H9 (cell line): ENCODE measurements around the gene YY1. TPM values are rescaled to one million over a fixed set of nuclear protein-coding genes. Genes with fewer than 3 reads are reported as not detected.

Source experiments
- DNase-seq: peaks from one replicate; pipeline ENCODE4 v3.0.0-alpha.2; 2017
- H2AFZ ChIP-seq: one replicate; pipeline ENCODE4 v1.6.1; 2013; ENCODE audit warnings: mild to moderate bottlenecking, low read length, control low read depth, moderate library complexity
- H2AK5ac ChIP-seq: 2 replicates; pipeline ENCODE4 v1.6.1; 2013; ENCODE audit warnings: low read length, control low read depth, mixed read lengths; ENCODE audit not compliant: insufficient read length
- H2BK120ac ChIP-seq: one replicate; pipeline ENCODE4 v1.6.1; 2013; ENCODE audit warnings: low read depth, mild to moderate bottlenecking, low read length, control low read depth, inconsistent platforms; ENCODE audit not compliant: poor library complexity, severe bottlenecking
- H2BK12ac ChIP-seq: 2 replicates; pipeline ENCODE4 v1.6.1; 2013; ENCODE audit warnings: low read length, control low read depth, mixed read lengths, low read depth; ENCODE audit not compliant: insufficient read length
- H2BK15ac ChIP-seq: 2 replicates; pipeline ENCODE4 v1.6.1; 2013; ENCODE audit warnings: low read depth, low read length, control low read depth
- H2BK20ac ChIP-seq: one replicate; pipeline ENCODE4 v1.6.1; 2013; ENCODE audit warnings: low read depth, mild to moderate bottlenecking, low read length, control low read depth, inconsistent platforms; ENCODE audit not compliant: poor library complexity, severe bottlenecking
- H2BK5ac ChIP-seq: 2 replicates; pipeline ENCODE4 v1.6.1; 2013; ENCODE audit warnings: low read length, control low read depth, mixed read lengths; ENCODE audit not compliant: insufficient read length
- H3K14ac ChIP-seq: 2 replicates; pipeline ENCODE4 v1.6.1; 2013; ENCODE audit warnings: low read length, control low read depth; ENCODE audit not compliant: insufficient read depth
- H3K18ac ChIP-seq: 2 replicates; pipeline ENCODE4 v1.6.1; 2013; ENCODE audit warnings: low read depth, mild to moderate bottlenecking, mixed read lengths, low read length, control low read depth; ENCODE audit not compliant: insufficient read length
- H3K23ac ChIP-seq: 2 replicates; pipeline ENCODE4 v1.6.1; 2013; ENCODE audit warnings: low read length, control low read depth, mixed read lengths, low read depth; ENCODE audit not compliant: insufficient read length
- H3K23me2 ChIP-seq: 2 replicates; pipeline ENCODE4 v1.6.1; 2013; ENCODE audit warnings: low read depth, mild to moderate bottlenecking, mixed read lengths, low read length, control low read depth; ENCODE audit not compliant: insufficient read length, poor library complexity, severe bottlenecking
- H3K27ac ChIP-seq: 2 replicates; pipeline ENCODE4 v1.5.1; 2013; ENCODE audit warnings: low read length, control low read depth, mixed read lengths, low read depth; ENCODE audit not compliant: insufficient read length
- H3K27me3 ChIP-seq: 2 replicates; pipeline ENCODE4 v1.6.1; 2013; ENCODE audit warnings: low read length, control low read depth, inconsistent platforms; ENCODE audit not compliant: insufficient read depth
- H3K4ac ChIP-seq: 2 replicates; pipeline ENCODE4 v1.6.1; 2013; ENCODE audit warnings: low read depth, mild to moderate bottlenecking, control low read depth, inconsistent platforms, low read length, moderate library complexity
- H3K4me1 ChIP-seq: 2 replicates; pipeline ENCODE4 v1.6.1; 2013; ENCODE audit warnings: low read length, control low read depth, inconsistent platforms; ENCODE audit not compliant: insufficient read depth
- H3K4me2 ChIP-seq: 2 replicates; pipeline ENCODE4 v1.6.1; 2013; ENCODE audit warnings: low read length, control low read depth, mixed read lengths; ENCODE audit not compliant: insufficient read length, insufficient read depth
- H3K56ac ChIP-seq: 2 replicates; pipeline ENCODE4 v1.6.1; 2013; ENCODE audit warnings: low read depth, mild to moderate bottlenecking, mixed read lengths, low read length, control low read depth; ENCODE audit not compliant: insufficient read length
- H3K79me1 ChIP-seq: 2 replicates; pipeline ENCODE4 v1.6.1; 2013; ENCODE audit warnings: low read depth, mild to moderate bottlenecking, moderate library complexity, low read length, control low read depth, inconsistent platforms; ENCODE audit not compliant: insufficient read depth, poor library complexity, severe bottlenecking
- H3K79me2 ChIP-seq: 2 replicates; pipeline ENCODE4 v1.6.1; 2013; ENCODE audit warnings: low read length, control low read depth, inconsistent platforms; ENCODE audit not compliant: insufficient read depth
- H3K9ac ChIP-seq: 2 replicates; pipeline ENCODE4 v1.6.1; 2013; ENCODE audit warnings: low read length, control low read depth, mixed read lengths; ENCODE audit not compliant: insufficient read length; ENCODE audit errors: extremely low read depth
- H3K9me3 ChIP-seq: one replicate; pipeline ENCODE4 v1.6.1; 2013; ENCODE audit warnings: low read depth, low read length, inconsistent platforms; ENCODE audit not compliant: control insufficient read depth
- H3T11ph ChIP-seq: one replicate; pipeline ENCODE4 v1.6.1; 2013; ENCODE audit warnings: mild to moderate bottlenecking, low read length, control low read depth, inconsistent platforms
- H4K20me1 ChIP-seq: one replicate; pipeline ENCODE4 v1.6.1; 2013; ENCODE audit not compliant: control insufficient read depth, insufficient read length, insufficient read depth
- H4K5ac ChIP-seq: 2 replicates; pipeline ENCODE4 v1.6.1; 2013; ENCODE audit warnings: low read depth, mild to moderate bottlenecking, mixed read lengths, low read length, control low read depth; ENCODE audit not compliant: insufficient read length
- H4K8ac ChIP-seq: replicated peaks from 2 replicates; pipeline ENCODE4 v1.6.1; 2013; ENCODE audit warnings: low read length, control low read depth, mixed read lengths, low read depth; ENCODE audit not compliant: insufficient read length
- H4K91ac ChIP-seq: 2 replicates; pipeline ENCODE4 v1.6.1; 2013; ENCODE audit warnings: low read depth, mild to moderate bottlenecking, moderate library complexity, mixed read lengths, low read length, control low read depth; ENCODE audit not compliant: insufficient read length
- H3K27ac Mint-ChIP-seq, 3 experiments: 2 replicates in 2 of 3; 3 replicates in 1 of 3; pipeline ENCODE4 v1.8.0; 2020 to 2021; ENCODE audit warnings: mixed read lengths in 3 of 3, mild to moderate bottlenecking in 1 of 3, moderate library complexity in 1 of 3
- H3K27me3 Mint-ChIP-seq: 2 replicates; pipeline ENCODE4 v1.8.0; 2021; ENCODE audit warnings: low read depth, mild to moderate bottlenecking, moderate library complexity, mixed read lengths
- H3K36me3 Mint-ChIP-seq, 3 experiments: 2 replicates in 2 of 3; 3 replicates in 1 of 3; pipeline ENCODE4 v1.8.0; 2020 to 2021; ENCODE audit warnings: low read depth in 3 of 3, mixed read lengths in 3 of 3; ENCODE audit not compliant: insufficient read depth in 1 of 3
- H3K4me1 Mint-ChIP-seq, 2 experiments: 2 replicates each; pipeline ENCODE4 v1.8.0; 2020; ENCODE audit warnings: mixed read lengths in 2 of 2
- H3K4me3 Mint-ChIP-seq, 2 experiments: 2 replicates in 1 of 2; 3 replicates in 1 of 2; pipeline ENCODE4 v1.8.0; 2020 to 2021; ENCODE audit warnings: mild to moderate bottlenecking in 2 of 2, mixed read lengths in 2 of 2, moderate library complexity in 1 of 2
- H3K9me3 Mint-ChIP-seq, 2 experiments: 2 replicates in 1 of 2; 3 replicates in 1 of 2; pipeline ENCODE4 v1.8.0; 2020; ENCODE audit warnings: mild to moderate bottlenecking in 2 of 2, mixed read lengths in 2 of 2, moderate library complexity in 1 of 2
- WGBS: extraction: QIAGEN DNeasy Blood & Tissue Kit; methylation state at CpG from one replicate; pipeline ENCODE4 v1.1.7; 2013; ENCODE audit warnings: missing lambda C conversion rate, low lambda C conversion rate, mixed read lengths; ENCODE audit not compliant: insufficient read length; ENCODE audit errors: extremely low coverage; 5-methylcytosine and 5-hydroxymethylcytosine counted together
- total RNA-seq: library from RNA; stranded (reverse); gene quantifications from 2 replicates; pipeline ENCODE4 v1.2.1, GENCODE V29; 2021
- TF ChIP-seq, protein P1 (sequence below): fragments of 200-600 bp; sonication (generic); conservative IDR thresholded peaks from 3 replicates; pipeline ENCODE4 v1.8.0; 2021; ENCODE audit warnings: antibody characterized with exemption, mild to moderate bottlenecking

Gene YY1
- total RNA-seq, 1 experiment from 2014 or later, result 103 TPM

GRCh38 chr14:100243020-100243419, 4.1 kb downstream of the YY1 start:
- DNase-seq, result no peak
- no CpG with 5 or more reads among the region's 3 CpGs for WGBS
- no peak overlapping the region for H2BK20ac ChIP-seq
- no peak overlapping the region for H2BK12ac ChIP-seq
- H2BK5ac ChIP-seq, result no peak overlapping the region
- H3K4me1 Mint-ChIP-seq, result peaks cover 36 to 42% of the 10 kb centered on the region in 2 experiments
- H3K4me1 ChIP-seq, result no peaks in the 10 kb centered on the region; the same call in 1 of the 2 replicates
- H2BK15ac ChIP-seq, result no peak overlapping the region
- H4K5ac ChIP-seq, result no peak overlapping the region
- H3K14ac ChIP-seq, result no peak overlapping the region
- H2BK120ac ChIP-seq, result no peak overlapping the region
- peak overlapping the region; percentile 36 to 66; a peak in 1 of 5 replicates for H3K4me3 Mint-ChIP-seq
- no peak overlapping the region for H3K9ac ChIP-seq
- H4K8ac ChIP-seq, result no peak overlapping the region
- H3K27me3 ChIP-seq, result no peaks in the 10 kb centered on the region
- H2AFZ ChIP-seq, result no peak overlapping the region
- H3K27ac Mint-ChIP-seq, result peak overlapping the region in 1 of 3 experiments; percentile 61; a peak in 1 of 7 replicates
- no peak overlapping the region for H3K18ac ChIP-seq
- TF ChIP-seq, protein P1, sequence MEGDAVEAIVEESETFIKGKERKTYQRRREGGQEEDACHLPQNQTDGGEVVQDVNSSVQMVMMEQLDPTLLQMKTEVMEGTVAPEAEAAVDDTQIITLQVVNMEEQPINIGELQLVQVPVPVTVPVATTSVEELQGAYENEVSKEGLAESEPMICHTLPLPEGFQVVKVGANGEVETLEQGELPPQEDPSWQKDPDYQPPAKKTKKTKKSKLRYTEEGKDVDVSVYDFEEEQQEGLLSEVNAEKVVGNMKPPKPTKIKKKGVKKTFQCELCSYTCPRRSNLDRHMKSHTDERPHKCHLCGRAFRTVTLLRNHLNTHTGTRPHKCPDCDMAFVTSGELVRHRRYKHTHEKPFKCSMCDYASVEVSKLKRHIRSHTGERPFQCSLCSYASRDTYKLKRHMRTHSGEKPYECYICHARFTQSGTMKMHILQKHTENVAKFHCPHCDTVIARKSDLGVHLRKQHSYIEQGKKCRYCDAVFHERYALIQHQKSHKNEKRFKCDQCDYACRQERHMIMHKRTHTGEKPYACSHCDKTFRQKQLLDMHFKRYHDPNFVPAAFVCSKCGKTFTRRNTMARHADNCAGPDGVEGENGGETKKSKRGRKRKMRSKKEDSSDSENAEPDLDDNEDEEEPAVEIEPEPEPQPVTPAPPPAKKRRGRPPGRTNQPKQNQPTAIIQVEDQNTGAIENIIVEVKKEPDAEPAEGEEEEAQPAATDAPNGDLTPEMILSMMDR, result no peak
- H3K56ac ChIP-seq, result no peak overlapping the region
- peaks cover 50% of the 10 kb centered on the region for H3K79me2 ChIP-seq
- peaks cover 0 to 2% of the 10 kb centered on the region in 2 experiments; a peak in 3 of 5 replicates for H3K9me3 Mint-ChIP-seq
- H3K27ac ChIP-seq, result no peak overlapping the region
- no peak overlapping the region for H3K4me2 ChIP-seq
- H4K91ac ChIP-seq, result no peak overlapping the region
- no peaks in the 10 kb centered on the region for H3K9me3 ChIP-seq
- H3T11ph ChIP-seq, result no peak overlapping the region
- H2AK5ac ChIP-seq, result no peak overlapping the region
- H3K27me3 Mint-ChIP-seq, result peaks cover 1% of the 10 kb centered on the region; the same call in 1 of the 2 replicates
- H3K23me2 ChIP-seq, result no peaks in the 10 kb centered on the region
- H3K36me3 Mint-ChIP-seq, result peaks cover 24 to 36% (median 32%) of the 10 kb centered on the region in 3 experiments
- H4K20me1 ChIP-seq, result peaks cover 2% of the 10 kb centered on the region
- H3K4ac ChIP-seq, result no peak overlapping the region
- no peak overlapping the region for H3K23ac ChIP-seq
- peaks cover 3% of the 10 kb centered on the region for H3K79me1 ChIP-seq
